DOHH2 (cell line): ENCODE results near the gene STX12.

Experiments used
- CTCF ChIP-seq: fragments of 200-600 bp; sonication (generic); IDR thresholded peaks from one replicate; pipeline ENCODE4 v1.5.1; 2014; ENCODE audit warnings: antibody characterized with exemption, mild to moderate bottlenecking, low read depth, low read length; ENCODE audit not compliant: poor library complexity, severe bottlenecking
- EZH2phosphoT487 ChIP-seq: fragments of 200-600 bp; sonication (generic); IDR thresholded peaks from 2 replicates; pipeline ENCODE4 v1.6.1; 2017; ENCODE audit warnings: borderline replicate concordance, mild to moderate bottlenecking, antibody characterized with exemption, low read length, moderate library complexity, mixed read lengths

DNA sequence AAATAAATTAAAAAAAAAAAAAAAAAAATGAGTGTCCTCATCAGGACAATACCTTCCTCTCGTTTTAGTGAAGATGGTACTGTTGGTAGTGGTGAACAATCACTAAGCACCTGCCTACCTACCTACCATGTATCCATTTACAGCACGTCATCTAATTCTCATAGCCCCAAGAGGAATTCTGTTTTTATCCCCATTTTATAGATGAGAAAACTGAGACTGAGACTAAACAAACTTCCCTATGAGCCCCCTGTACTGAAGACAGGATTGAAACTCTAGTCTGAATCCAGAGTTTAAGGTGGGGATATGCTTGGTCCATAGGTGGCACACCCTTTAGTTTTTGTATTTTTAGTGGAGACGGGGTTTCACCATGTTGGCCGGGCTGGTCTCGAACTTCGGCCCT lies 82.1 kb downstream of the STX12 start:
- TF ChIP-seq EZH2phosphoT487 = no peak
- TF ChIP-seq CTCF = no peak
